ENCODE data around the gene PACSIN3.
A peak's percentile ranks its signal among the peaks of the same experiment; 100 is the strongest.

The PACSIN3 gene

DNA sequence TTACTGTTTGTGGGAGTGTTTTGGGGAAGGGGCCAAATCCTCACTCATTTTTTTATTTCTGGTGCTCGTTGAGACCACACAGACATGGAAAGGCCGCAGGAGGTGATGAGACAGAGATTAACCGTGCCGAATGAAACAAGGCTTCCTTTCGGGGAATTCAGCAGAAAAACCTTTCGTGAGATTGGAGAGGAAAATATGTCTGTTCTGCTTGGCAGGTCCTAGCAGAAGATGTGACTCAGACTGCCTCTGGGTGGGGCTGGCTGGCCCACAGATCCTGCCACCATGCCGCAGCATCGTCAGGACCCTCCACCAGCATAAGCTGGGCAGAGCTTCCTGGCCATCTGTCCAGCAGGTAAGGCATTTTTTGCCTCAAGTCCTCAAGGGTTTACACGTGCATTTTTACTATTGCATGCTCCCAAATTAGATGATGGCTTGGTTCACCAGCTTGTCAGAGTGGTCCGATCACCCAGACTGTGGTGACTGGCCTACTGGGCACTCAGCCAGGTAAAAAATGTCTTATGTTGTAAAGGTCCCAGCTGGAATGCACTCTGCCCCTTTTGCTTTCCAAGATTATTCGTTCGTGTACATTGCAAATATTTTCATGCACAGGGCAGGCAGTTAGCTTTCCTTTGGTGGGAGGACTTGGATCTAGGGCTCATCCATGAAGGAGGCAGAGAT lies 30.0 kb upstream of the PACSIN3 start:
- Histone ChIP-seq H3K9me2 (replicated peaks; ENCODE audit: insufficient read depth, low read length) (no peaks in the 10 kb centered on the region), H3K27me3 (replicated peaks; ENCODE audit: insufficient read depth, low read length) (no peaks in the 10 kb centered on the region), H3K9me3 (replicated peaks; ENCODE audit: insufficient read depth, low read length) (no peaks in the 10 kb centered on the region), H3K27ac (ENCODE audit: low read length) (peak overlapping the region; percentile 90; the same call in 1 of the 2 replicates), H3K79me2 (ENCODE audit: low read length) (peaks cover 16% of the 10 kb centered on the region), H3K4me3 (ENCODE audit: low read length) (peak overlapping the region; percentile 77), H3K4me1 (ENCODE audit: low read length) (peaks cover 9% of the 10 kb centered on the region), H4K20me1 (ENCODE audit: insufficient read depth, low read length) (no peaks in the 10 kb centered on the region), H2AFZ (ENCODE audit: low read length) (peak overlapping the region; percentile 80), H3K36me3 (replicated peaks; ENCODE audit: insufficient read depth, low read length) (no peaks in the 10 kb centered on the region), H3K4me2 (ENCODE audit: low read depth, low read length) (peak overlapping the region; percentile 88), H3F3A (ENCODE audit: insufficient read depth, low read length) (peaks cover 13% of the 10 kb centered on the region), H3K9ac (ENCODE audit: low read length) (peak overlapping the region; percentile 89; the same call in 1 of the 2 replicates)
- DNase-seq = peak; percentile 8
- TF ChIP-seq EZH2phosphoT487 (IDR thresholded peaks at IDR 0.05; ENCODE audit: low read length) (no peak), EZH2 (optimal IDR thresholded peaks at IDR 0.05; ENCODE audit: low read depth, low read length) (no peak), CTCF (IDR thresholded peaks at IDR 0.05; ENCODE audit: low read length) (peak; percentile 19; the same call in 1 of the 2 replicates)

DNA sequence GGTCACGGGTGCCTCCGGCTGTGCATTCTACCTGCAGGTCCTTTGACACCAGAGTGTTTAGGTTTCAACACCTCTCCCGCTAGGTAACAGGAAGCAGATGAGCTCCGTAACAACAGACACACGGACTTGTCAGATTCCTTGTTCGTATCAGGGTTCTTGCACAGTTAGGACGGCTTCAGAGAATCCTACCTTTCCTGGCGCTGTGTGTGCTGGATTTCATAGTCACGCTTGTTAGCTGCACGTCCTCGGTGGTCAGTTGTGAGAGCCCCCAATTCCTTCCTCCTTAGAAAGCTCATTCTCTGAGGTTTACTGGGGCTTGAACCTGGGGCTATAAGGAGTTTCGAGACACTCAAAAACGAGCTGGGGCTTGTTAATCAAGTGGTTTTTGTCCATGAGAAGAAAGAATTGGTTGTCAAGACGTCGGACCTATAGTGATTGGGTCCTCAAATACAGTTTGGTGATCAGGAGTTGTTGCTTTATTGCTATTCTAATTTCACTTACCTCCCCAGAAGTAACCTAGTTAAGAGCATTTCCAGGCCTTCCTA lies 29.2 kb upstream of the PACSIN3 start:
- H3K36me3 ChIP-seq (replicated peaks; ENCODE audit: insufficient read depth, low read length) = no peaks in the 10 kb centered on the region
- peak overlapping the region; percentile 77 for H3K4me3 ChIP-seq (ENCODE audit: low read length)
- no peaks in the 10 kb centered on the region for H3K9me2 ChIP-seq (replicated peaks; ENCODE audit: insufficient read depth, low read length)
- H3F3A ChIP-seq (ENCODE audit: insufficient read depth, low read length) = peaks cover 13% of the 10 kb centered on the region
- no peaks in the 10 kb centered on the region for H3K27me3 ChIP-seq (replicated peaks; ENCODE audit: insufficient read depth, low read length)
- peak; percentile 77 for DNase-seq
- H4K20me1 ChIP-seq (ENCODE audit: insufficient read depth, low read length) = no peaks in the 10 kb centered on the region
- H3K9me3 ChIP-seq (replicated peaks; ENCODE audit: insufficient read depth, low read length) = no peaks in the 10 kb centered on the region
- peaks cover 9% of the 10 kb centered on the region for H3K4me1 ChIP-seq (ENCODE audit: low read length)
- TF ChIP-seq CTCF (IDR thresholded peaks at IDR 0.05; ENCODE audit: low read length) (no peak), EZH2phosphoT487 (IDR thresholded peaks at IDR 0.05; ENCODE audit: low read length) (no peak), EZH2 (optimal IDR thresholded peaks at IDR 0.05; ENCODE audit: low read depth, low read length) (no peak)
- peak overlapping the region; percentile 90 for H3K27ac ChIP-seq (ENCODE audit: low read length)
- peak overlapping the region; percentile 88 for H3K4me2 ChIP-seq (ENCODE audit: low read depth, low read length)
- peak overlapping the region; percentile 80 for H2AFZ ChIP-seq (ENCODE audit: low read length)
- H3K79me2 ChIP-seq (ENCODE audit: low read length) = peaks cover 16% of the 10 kb centered on the region
- peak overlapping the region; percentile 89 for H3K9ac ChIP-seq (ENCODE audit: low read length)

DNA sequence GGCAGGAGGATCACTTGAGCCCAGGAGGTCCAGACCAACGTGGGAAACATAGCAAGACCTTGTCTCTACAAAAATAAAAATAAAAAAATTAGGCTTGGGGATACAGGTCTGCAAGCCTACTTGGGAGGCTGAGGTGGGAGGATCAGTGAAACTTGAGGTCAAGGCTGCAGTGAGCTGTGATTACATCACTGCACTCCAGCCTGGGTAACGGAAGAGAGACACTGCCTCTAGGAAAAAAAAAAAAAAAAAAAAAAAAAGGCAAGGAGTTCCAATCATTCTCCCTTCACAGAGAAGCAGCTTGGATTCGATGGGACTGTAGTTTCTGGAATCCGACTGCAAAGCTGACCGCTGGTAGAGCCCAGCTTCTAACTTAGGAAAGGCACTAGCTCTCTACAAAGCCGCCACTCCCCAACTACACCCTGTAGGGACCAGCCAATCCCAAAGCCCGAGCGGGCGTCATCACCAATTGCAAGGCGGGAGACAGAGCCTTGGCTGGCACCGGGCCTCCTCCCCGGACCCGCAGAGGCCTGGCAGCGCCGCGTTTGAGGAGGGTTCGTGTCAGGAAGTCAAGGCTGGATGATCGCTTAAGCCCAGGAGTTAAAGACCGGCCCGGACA lies 27.8 kb upstream of the PACSIN3 start:
- Histone ChIP-seq H3K36me3 (replicated peaks; ENCODE audit: insufficient read depth, low read length) (no peaks in the 10 kb centered on the region), H3K9me2 (replicated peaks; ENCODE audit: insufficient read depth, low read length) (no peaks in the 10 kb centered on the region), H3K79me2 (ENCODE audit: low read length) (peaks cover 16% of the 10 kb centered on the region), H3K9ac (ENCODE audit: low read length) (peak overlapping the region; percentile 89), H3F3A (ENCODE audit: insufficient read depth, low read length) (peaks cover 13% of the 10 kb centered on the region), H2AFZ (ENCODE audit: low read length) (peak overlapping the region; percentile 85), H4K20me1 (ENCODE audit: insufficient read depth, low read length) (no peaks in the 10 kb centered on the region), H3K27me3 (replicated peaks; ENCODE audit: insufficient read depth, low read length) (no peaks in the 10 kb centered on the region), H3K4me3 (ENCODE audit: low read length) (peak overlapping the region; percentile 77), H3K4me2 (ENCODE audit: low read depth, low read length) (peak overlapping the region; percentile 71; the same call in 1 of the 2 replicates), H3K4me1 (ENCODE audit: low read length) (peaks cover 9% of the 10 kb centered on the region), H3K27ac (ENCODE audit: low read length) (peak overlapping the region; percentile 90; the same call in 1 of the 2 replicates), H3K9me3 (replicated peaks; ENCODE audit: insufficient read depth, low read length) (no peaks in the 10 kb centered on the region)
- no peak for TF ChIP-seq EZH2 (optimal IDR thresholded peaks at IDR 0.05; ENCODE audit: low read depth, low read length)
- no peak for TF ChIP-seq CTCF (IDR thresholded peaks at IDR 0.05; ENCODE audit: low read length)
- no peak for TF ChIP-seq EZH2phosphoT487 (IDR thresholded peaks at IDR 0.05; ENCODE audit: low read length)
- peak; percentile 94 for DNase-seq

Data from MM.1S (cell line).